Activated CD4-positive, alpha-beta T cell treated with anti-CD3 and anti-CD28 coated beads for 36 hours (primary cell): ENCODE results near the gene FNBP1. TPM values are rescaled to one million over a fixed set of nuclear protein-coding genes. Genes with fewer than 3 reads are reported as not detected.
A peak's percentile ranks its signal among the peaks of the same experiment; 100 is the strongest.

ENCODE experiments used
- ATAC-seq: fragments of 200-7000 bp; cut with Tn5 transposase; one replicate; pipeline ENCODE4 v1.10.0; 2021; ENCODE audit warnings: mild to moderate bottlenecking, moderate library complexity
- CTCF ChIA-PET: fragments of 350-600 bp; sonication (Branson Sonifier 250); formaldehyde crosslinking; loops from one replicate; lab custom pipeline; 2021; ENCODE audit warnings: antibody characterized with exemption; lab: Charles Lee
- POLR2A ChIA-PET: fragments of 350-600 bp; sonication (Branson Sonifier 250); formaldehyde crosslinking; loops from one replicate; lab custom pipeline; 2021; ENCODE audit warnings: antibody characterized with exemption, inconsistent platforms; lab: Charles Lee
- DNase-seq: peaks from one replicate; pipeline ENCODE4 v3.0.0-alpha.2; 2020
- H3K27ac Mint-ChIP-seq: one replicate; pipeline ENCODE4 v1.8.0; 2021; ENCODE audit warnings: mixed read lengths
- H3K27me3 Mint-ChIP-seq: one replicate; pipeline ENCODE4 v1.8.0; 2021; ENCODE audit warnings: mixed read lengths
- H3K36me3 Mint-ChIP-seq: one replicate; pipeline ENCODE4 v1.8.0; 2021; ENCODE audit warnings: low read depth, mixed read lengths
- H3K4me1 Mint-ChIP-seq: one replicate; pipeline ENCODE4 v1.8.0; 2021; ENCODE audit warnings: mixed read lengths
- H3K4me3 Mint-ChIP-seq: one replicate; pipeline ENCODE4 v1.8.0; 2021; ENCODE audit warnings: mild to moderate bottlenecking, moderate library complexity, mixed read lengths
- H3K9me3 Mint-ChIP-seq: one replicate; pipeline ENCODE4 v1.8.0; 2021; ENCODE audit warnings: low read depth, mixed read lengths
- intact Hi-C, 2 experiments: fragments of 100-400 bp; cut with DNase I in 1 of 2; cut with micrococcal nuclease in 1 of 2; formaldehyde crosslinking; loops; one replicate each; pipeline versions ENCODE4 v1.14.2 to v1.15.1; 2022 to 2024; cut with DNase I, micrococcal nuclease
- total RNA-seq, 2 experiments: library from RNA; stranded (reverse); gene quantifications; one replicate each; pipeline ENCODE4 v1.2.3, GENCODE V29; 2021

Gene FNBP1
- total RNA-seq, 2 experiments from 2014 or later = 254 to 354 TPM

GRCh38 chr9:129863059-129863690 is 179.8 kb downstream of the FNBP1 start:
- Mint-ChIP-seq H3K4me3 (peak overlapping the region; percentile 32), H3K27me3 (no peaks in the 10 kb centered on the region), H3K9me3 (no peaks in the 10 kb centered on the region), H3K36me3 (peaks cover 43% of the 10 kb centered on the region), H3K27ac (peak overlapping the region; percentile 87), H3K4me1 (peaks cover 75% of the 10 kb centered on the region)
- CTCF ChIA-PET = interaction anchor here (0.6 to 3.0 kb wide), 2 partner anchors 23 to 79 kb away, joined by 4 to 12 read pairs; no protein-coding TSS in a partner anchor
- DNase-seq = peak; percentile 83
- POLR2A ChIA-PET = interaction anchor here (0.7 to 1.5 kb wide), 4 partner anchors 25 to 136 kb away, joined by 3 to 5 read pairs (median 3); no protein-coding TSS in a partner anchor
- ATAC-seq = peak; percentile 70
- intact Hi-C loops = loop anchor here in 1 of 2 experiments (1.0 kb wide), 1 partner anchor 28 kb away; the partner anchor contains the start of genes C9orf78 and USP20

- Mint-ChIP-seq H3K4me1 (peaks cover 66% of the 10 kb centered on the region), H3K36me3 (peaks cover 45% of the 10 kb centered on the region), H3K27me3 (no peaks in the 10 kb centered on the region), H3K9me3 (no peaks in the 10 kb centered on the region), H3K4me3 (no peak overlapping the region), H3K27ac (peak overlapping the region; percentile 90)
- ChIA-PET POLR2A (interaction anchor here (1.0 kb wide), 1 partner anchor 22 kb away, joined by 4 read pairs; no protein-coding TSS in a partner anchor), CTCF (interaction anchor here (1.0 to 3.0 kb wide), 3 partner anchors 13 to 25 kb away, joined by 3 to 12 read pairs (median 4); no protein-coding TSS in a partner anchor)
- intact Hi-C loops = no loop called here
- DNase-seq (no peak), ATAC-seq (no peak)
Measured at GRCh38 chr9:129861447-129861827, 181.6 kb downstream of the FNBP1 start.

GRCh38 chr9:129860653-129861446 is 182.1 kb downstream of the FNBP1 start:
- H3K9me3 Mint-ChIP-seq = no peaks in the 10 kb centered on the region
- H3K4me1 Mint-ChIP-seq = peaks cover 64% of the 10 kb centered on the region
- peak; percentile 60 for ATAC-seq

GRCh38 chr9:129858167-129858962 is 184.6 kb downstream of the FNBP1 start:
- CTCF ChIA-PET = interaction anchor here (0.7 to 1.1 kb wide), 2 partner anchors 30 to 197 kb away, joined by 4 to 5 read pairs; no protein-coding TSS in a partner anchor
- DNase-seq (no peak), ATAC-seq (no peak)
- H3K27me3 Mint-ChIP-seq = no peaks in the 10 kb centered on the region
- peak overlapping the region; percentile 42 for H3K27ac Mint-ChIP-seq
- no peak overlapping the region for H3K4me3 Mint-ChIP-seq
- intact Hi-C loops = no loop called here
- peaks cover 54% of the 10 kb centered on the region for H3K36me3 Mint-ChIP-seq
- H3K9me3 Mint-ChIP-seq = no peaks in the 10 kb centered on the region
- POLR2A ChIA-PET = interaction anchor here (0.6 kb wide), 1 partner anchor 91 kb away, joined by 3 read pairs; no protein-coding TSS in a partner anchor
- peaks cover 67% of the 10 kb centered on the region for H3K4me1 Mint-ChIP-seq

More at GRCh38 chr9:129860653-129861446, 182.1 kb downstream of the FNBP1 start:
- peak; percentile 71 for DNase-seq
- intact Hi-C loops = no loop called here
- ChIA-PET POLR2A (interaction anchor here (0.6 to 1.0 kb wide), 2 partner anchors 10 to 22 kb away, joined by 3 to 4 read pairs; no protein-coding TSS in a partner anchor), CTCF (interaction anchor here (0.6 to 3.0 kb wide), 4 partner anchors 12 to 135 kb away, joined by 3 to 12 read pairs (median 4); no protein-coding TSS in a partner anchor)
- Mint-ChIP-seq H3K36me3 (peaks cover 45% of the 10 kb centered on the region), H3K27ac (peak overlapping the region; percentile 90), H3K4me3 (no peak overlapping the region), H3K27me3 (no peaks in the 10 kb centered on the region)

- ChIA-PET CTCF (no interaction called here), POLR2A (no interaction called here)
- DNase-seq (no peak), ATAC-seq (no peak)
- Mint-ChIP-seq H3K27me3 (no peaks in the 10 kb centered on the region), H3K4me3 (no peak overlapping the region), H3K9me3 (no peaks in the 10 kb centered on the region), H3K36me3 (peaks cover 55% of the 10 kb centered on the region), H3K4me1 (peaks cover 62% of the 10 kb centered on the region), H3K27ac (peak overlapping the region; percentile 55)
- intact Hi-C loops = no loop called here
Measured at GRCh38 chr9:129857207-129857606, 185.8 kb downstream of the FNBP1 start.

GRCh38 chr9:129854588-129855110 is 188.3 kb downstream of the FNBP1 start:
- no peak for DNase-seq
- ChIA-PET CTCF (interaction anchor here (0.9 kb wide), 1 partner anchor 10 kb away, joined by 4 read pairs; no protein-coding TSS in a partner anchor), POLR2A (no interaction called here)
- H3K36me3 Mint-ChIP-seq = peaks cover 55% of the 10 kb centered on the region
- H3K4me1 Mint-ChIP-seq = peaks cover 50% of the 10 kb centered on the region
- peak overlapping the region; percentile 82 for H3K27ac Mint-ChIP-seq
- no peaks in the 10 kb centered on the region for H3K27me3 Mint-ChIP-seq
- intact Hi-C loops = loop anchor here in 1 of 2 experiments (1.0 kb wide), 1 partner anchor 14 kb away; no protein-coding TSS in a partner anchor
- ATAC-seq = no peak
- no peak overlapping the region for H3K4me3 Mint-ChIP-seq
- no peaks in the 10 kb centered on the region for H3K9me3 Mint-ChIP-seq

- Mint-ChIP-seq H3K27me3 (no peaks in the 10 kb centered on the region), H3K36me3 (peaks cover 54% of the 10 kb centered on the region), H3K27ac (peak overlapping the region; percentile 82)
Measured at GRCh38 chr9:129853614-129854013, 189.4 kb downstream of the FNBP1 start.

GRCh38 chr9:129852579-129852978 is 190.4 kb downstream of the FNBP1 start:
- ChIA-PET POLR2A (no interaction called here), CTCF (interaction anchor here (0.9 kb wide), 2 partner anchors 9 to 67 kb away, joined by 3 read pairs; no protein-coding TSS in a partner anchor)
- ATAC-seq (no peak), DNase-seq (no peak)
- Mint-ChIP-seq H3K9me3 (no peaks in the 10 kb centered on the region), H3K4me3 (no peak overlapping the region), H3K27ac (no peak overlapping the region), H3K27me3 (no peaks in the 10 kb centered on the region), H3K4me1 (peaks cover 47% of the 10 kb centered on the region), H3K36me3 (peaks cover 46% of the 10 kb centered on the region)
- intact Hi-C loops = no loop called here

More at GRCh38 chr9:129853614-129854013, 189.4 kb downstream of the FNBP1 start:
- H3K4me1 Mint-ChIP-seq = peaks cover 49% of the 10 kb centered on the region
- CTCF ChIA-PET = interaction anchor here (0.6 to 0.7 kb wide), 2 partner anchors 67 to 72 kb away, joined by 3 to 4 read pairs; no protein-coding TSS in a partner anchor
- intact Hi-C loops = loop anchor here in 1 of 2 experiments (1.0 kb wide), 1 partner anchor 13 kb away; no protein-coding TSS in a partner anchor
- H3K9me3 Mint-ChIP-seq = no peaks in the 10 kb centered on the region
- DNase-seq = no peak
- no peak for ATAC-seq
- H3K4me3 Mint-ChIP-seq = no peak overlapping the region
- POLR2A ChIA-PET = no interaction called here

GRCh38 chr9:129851821-129852220 is 191.2 kb downstream of the FNBP1 start:
- Mint-ChIP-seq H3K27ac (no peak overlapping the region), H3K4me3 (no peak overlapping the region), H3K9me3 (no peaks in the 10 kb centered on the region), H3K36me3 (peaks cover 44% of the 10 kb centered on the region), H3K27me3 (no peaks in the 10 kb centered on the region), H3K4me1 (peaks cover 42% of the 10 kb centered on the region)
- intact Hi-C loops = no loop called here
- ATAC-seq = no peak
- CTCF ChIA-PET = interaction anchor here (0.6 to 0.9 kb wide), 4 partner anchors 8 to 233 kb away, joined by 3 to 4 read pairs (median 3); no protein-coding TSS in a partner anchor
- no peak for DNase-seq
- POLR2A ChIA-PET = no interaction called here

- CTCF ChIA-PET = interaction anchor here (0.6 kb wide), 2 partner anchors 30 to 234 kb away, joined by 3 to 4 read pairs; no protein-coding TSS in a partner anchor
- H3K36me3 Mint-ChIP-seq = peaks cover 41% of the 10 kb centered on the region
- no peaks in the 10 kb centered on the region for H3K27me3 Mint-ChIP-seq
- intact Hi-C loops = no loop called here
- DNase-seq (no peak), ATAC-seq (no peak)
- H3K4me3 Mint-ChIP-seq = no peak overlapping the region
- peaks cover 35% of the 10 kb centered on the region for H3K4me1 Mint-ChIP-seq
- POLR2A ChIA-PET = no interaction called here
- no peaks in the 10 kb centered on the region for H3K9me3 Mint-ChIP-seq
- H3K27ac Mint-ChIP-seq = no peak overlapping the region
Measured at GRCh38 chr9:129850821-129851550, 192.0 kb downstream of the FNBP1 start.
